ENCODE results near the gene ERCC1.

The ERCC1 gene

GRCh38 chr19:45420356-45420755 is 3.4 kb downstream of the ERCC1 start:
- no peak for TF ChIP-seq CTCF (IDR thresholded peaks at IDR 0.05; ENCODE audit: control extremely low read depth, extremely low read depth, low read depth, missing control alignments)
- ChIA-PET POLR2A (no interaction called here), CTCF (interaction anchor here (1.4 to 3.1 kb wide), 3 partner anchors 19 to 65 kb away, joined by 8 to 20 read pairs (median 14); no protein-coding TSS in a partner anchor)

DNA sequence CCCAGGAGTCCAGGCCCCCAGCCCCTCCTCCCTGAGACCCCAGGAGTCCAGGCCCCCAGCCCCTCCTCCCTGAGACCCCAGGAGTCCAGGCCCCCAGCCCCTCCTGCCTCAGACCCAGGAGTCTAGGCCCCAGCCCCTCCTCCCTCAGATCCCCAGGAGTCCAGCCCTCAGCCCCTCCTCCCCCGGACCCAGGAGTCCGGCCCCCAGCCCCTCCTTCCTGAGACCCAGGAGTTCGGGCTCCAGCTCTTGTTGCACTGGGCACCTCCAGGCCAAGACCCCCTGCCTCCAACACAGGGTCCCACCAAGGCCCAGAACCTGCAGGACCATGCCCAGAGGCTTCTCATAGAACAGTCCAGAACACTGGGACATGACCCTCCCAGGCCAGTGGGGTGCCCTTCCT is 3.8 kb downstream of the ERCC1 start:
- TF ChIP-seq CTCF (IDR thresholded peaks at IDR 0.05; ENCODE audit: control extremely low read depth, extremely low read depth, low read depth, missing control alignments): no peak
- DNase-seq (ENCODE audit: extremely low spot score): no peak
- ChIA-PET POLR2A (no interaction called here), CTCF (interaction anchor here (1.4 to 3.1 kb wide), 3 partner anchors 20 to 66 kb away, joined by 8 to 20 read pairs (median 14); no protein-coding TSS in a partner anchor)

More at GRCh38 chr19:45420356-45420755, 3.4 kb downstream of the ERCC1 start:
- no peak for DNase-seq (ENCODE audit: extremely low spot score)

- ChIA-PET POLR2A (no interaction called here), CTCF (interaction anchor here (3.1 kb wide), 1 partner anchor 66 kb away, joined by 14 read pairs; no protein-coding TSS in a partner anchor)
- no peak for TF ChIP-seq CTCF (IDR thresholded peaks at IDR 0.05; ENCODE audit: control extremely low read depth, extremely low read depth, low read depth, missing control alignments)
- peak; percentile 86 for DNase-seq (ENCODE audit: extremely low spot score)
These were observed 4.3 kb downstream of the ERCC1 start for GRCh38 chr19:45419396-45419795.

- ChIA-PET POLR2A (no interaction called here), CTCF (interaction anchor here (3.1 to 3.8 kb wide), 2 partner anchors 60 to 67 kb away, joined by 13 to 14 read pairs; no protein-coding TSS in a partner anchor)
These were observed 4.9 kb downstream of the ERCC1 start for GRCh38 chr19:45418802-45419201.

GRCh38 chr19:45417151-45417550 is 6.6 kb downstream of the ERCC1 start:
- DNase-seq (ENCODE audit: extremely low spot score): no peak
- TF ChIP-seq CTCF (IDR thresholded peaks at IDR 0.05; ENCODE audit: control extremely low read depth, extremely low read depth, low read depth, missing control alignments): no peak
- ChIA-PET CTCF (interaction anchor here (3.6 to 6.9 kb wide), 3 partner anchors 22 to 69 kb away, joined by 12 to 30 read pairs (median 13); no protein-coding TSS in a partner anchor), POLR2A (no interaction called here)

More at GRCh38 chr19:45418802-45419201, 4.9 kb downstream of the ERCC1 start:
- DNase-seq (ENCODE audit: extremely low spot score): no peak
- no peak for TF ChIP-seq CTCF (IDR thresholded peaks at IDR 0.05; ENCODE audit: control extremely low read depth, extremely low read depth, low read depth, missing control alignments)

DNA sequence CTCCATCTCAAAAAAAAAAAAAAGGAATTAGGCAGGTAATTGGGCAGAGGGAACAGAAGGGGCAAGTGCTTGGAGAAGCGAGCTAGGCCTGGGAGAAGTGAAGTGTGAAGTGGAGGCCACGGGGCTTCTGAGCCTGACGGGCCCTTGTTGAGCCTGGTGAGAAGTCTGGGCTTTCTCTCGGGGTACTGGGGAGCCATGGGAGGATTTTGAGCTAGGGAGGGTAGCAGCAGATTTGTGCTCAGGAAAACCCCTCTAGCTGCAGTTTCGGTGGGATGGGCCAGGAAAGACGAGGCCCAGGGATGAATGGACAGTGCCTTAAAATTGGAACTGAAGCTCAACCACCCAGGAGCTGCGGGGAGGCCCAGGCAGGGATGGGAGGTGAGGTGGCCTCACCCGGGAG is 9.2 kb downstream of the ERCC1 start:
- TF ChIP-seq CTCF (IDR thresholded peaks at IDR 0.05; ENCODE audit: control extremely low read depth, extremely low read depth, low read depth, missing control alignments): no peak
- ChIA-PET CTCF (interaction anchor here (0.9 to 6.9 kb wide), 6 partner anchors 11 to 278 kb away, joined by 3 to 30 read pairs (median 6); partner anchors contain the start of gene QPCTL), POLR2A (interaction anchor here (0.6 kb wide), 1 partner anchor 52 kb away, joined by 10 read pairs; no protein-coding TSS in a partner anchor)
- DNase-seq (ENCODE audit: extremely low spot score): no peak
